Measurements from ENCODE around the gene INSR.

Gene INSR

DNA sequence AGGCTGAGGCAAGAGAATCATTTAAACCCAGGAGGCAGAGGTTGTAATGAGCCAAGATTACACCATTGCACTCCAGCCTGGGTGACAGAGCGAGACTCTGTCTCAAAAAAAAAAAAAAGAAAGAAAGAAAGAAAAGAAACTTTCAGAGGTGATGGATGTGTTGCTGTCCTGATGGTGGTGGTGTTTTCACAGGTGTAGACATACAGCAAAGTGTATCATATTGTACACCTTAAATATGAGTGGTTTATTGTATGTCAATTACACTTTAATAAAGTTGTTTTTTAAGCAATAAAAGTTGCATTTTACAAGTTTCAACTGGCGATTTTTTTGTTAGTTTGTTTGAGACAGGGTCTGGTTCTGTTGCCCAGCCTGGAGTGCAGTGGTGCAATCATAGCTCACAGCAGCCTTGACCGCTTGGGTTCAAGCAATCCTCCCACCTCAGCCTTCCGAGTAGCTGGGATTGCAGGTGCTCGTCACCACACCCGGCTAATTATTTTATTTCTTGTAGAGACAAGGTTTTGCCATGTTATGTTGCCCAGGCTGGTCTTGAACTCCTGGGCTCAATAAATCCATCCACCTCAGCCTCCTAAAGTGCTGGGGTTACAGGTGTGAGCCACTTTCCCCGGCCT is 13.5 kb upstream of the INSR start:
- TF ChIP-seq, protein P1, sequence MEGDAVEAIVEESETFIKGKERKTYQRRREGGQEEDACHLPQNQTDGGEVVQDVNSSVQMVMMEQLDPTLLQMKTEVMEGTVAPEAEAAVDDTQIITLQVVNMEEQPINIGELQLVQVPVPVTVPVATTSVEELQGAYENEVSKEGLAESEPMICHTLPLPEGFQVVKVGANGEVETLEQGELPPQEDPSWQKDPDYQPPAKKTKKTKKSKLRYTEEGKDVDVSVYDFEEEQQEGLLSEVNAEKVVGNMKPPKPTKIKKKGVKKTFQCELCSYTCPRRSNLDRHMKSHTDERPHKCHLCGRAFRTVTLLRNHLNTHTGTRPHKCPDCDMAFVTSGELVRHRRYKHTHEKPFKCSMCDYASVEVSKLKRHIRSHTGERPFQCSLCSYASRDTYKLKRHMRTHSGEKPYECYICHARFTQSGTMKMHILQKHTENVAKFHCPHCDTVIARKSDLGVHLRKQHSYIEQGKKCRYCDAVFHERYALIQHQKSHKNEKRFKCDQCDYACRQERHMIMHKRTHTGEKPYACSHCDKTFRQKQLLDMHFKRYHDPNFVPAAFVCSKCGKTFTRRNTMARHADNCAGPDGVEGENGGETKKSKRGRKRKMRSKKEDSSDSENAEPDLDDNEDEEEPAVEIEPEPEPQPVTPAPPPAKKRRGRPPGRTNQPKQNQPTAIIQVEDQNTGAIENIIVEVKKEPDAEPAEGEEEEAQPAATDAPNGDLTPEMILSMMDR (IDR thresholded peaks at IDR 0.05), result no peak
- no peak overlapping the region for H3K4me3 ChIP-seq (ENCODE audit: low read depth, low read length)
- H3K79me2 ChIP-seq, result no peaks in the 10 kb centered on the region
- no peaks in the 10 kb centered on the region for H3K9me3 ChIP-seq (ENCODE audit: control insufficient read depth, low read length)
- H3K36me3 ChIP-seq (ENCODE audit: control insufficient read depth, insufficient read depth, low read length), result no peaks in the 10 kb centered on the region
- no peak overlapping the region for H2AFZ ChIP-seq
- no peak overlapping the region for H3K4me2 ChIP-seq (ENCODE audit: low read length)
- no peaks in the 10 kb centered on the region for H3K4me1 ChIP-seq
- no peaks in the 10 kb centered on the region for H3K27me3 ChIP-seq (ENCODE audit: control insufficient read depth, insufficient read depth, low read length)
- no peak overlapping the region for H3K9ac ChIP-seq
- no peak overlapping the region for H3K27ac ChIP-seq

DNA sequence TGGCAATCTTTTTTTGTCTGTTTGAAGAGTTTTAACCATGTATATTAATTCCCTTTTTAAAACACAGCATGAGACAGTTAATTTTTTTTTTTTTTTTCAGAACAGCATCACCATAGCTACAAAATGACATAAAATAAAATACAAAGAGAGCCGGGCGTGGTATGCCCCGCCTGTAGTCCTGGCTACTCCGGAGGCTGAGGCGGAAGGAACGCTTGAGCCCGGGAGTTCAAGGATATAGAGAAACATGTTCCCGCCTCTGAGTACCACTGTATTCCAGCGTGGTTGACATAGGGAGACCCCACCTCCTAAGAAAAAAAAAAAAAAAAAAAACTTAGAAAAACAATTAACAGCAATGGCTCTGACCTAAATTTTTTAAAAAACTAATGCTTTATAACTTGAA is 10.0 kb upstream of the INSR start:
- no peaks in the 10 kb centered on the region for H3K79me2 ChIP-seq
- H3K9ac ChIP-seq, result no peak overlapping the region
- no peak overlapping the region for H3K4me2 ChIP-seq (ENCODE audit: low read length)
- no peak overlapping the region for H3K4me3 ChIP-seq (ENCODE audit: low read depth, low read length)
- H3K27ac ChIP-seq, result no peak overlapping the region
- no peaks in the 10 kb centered on the region for H3K4me1 ChIP-seq
- no peaks in the 10 kb centered on the region for H3K36me3 ChIP-seq (ENCODE audit: control insufficient read depth, insufficient read depth, low read length)
- TF ChIP-seq, protein P1 (IDR thresholded peaks at IDR 0.05), result no peak
- no peak overlapping the region for H2AFZ ChIP-seq
- no peaks in the 10 kb centered on the region for H3K27me3 ChIP-seq (ENCODE audit: control insufficient read depth, insufficient read depth, low read length)
- H3K9me3 ChIP-seq (ENCODE audit: control insufficient read depth, low read length), result no peaks in the 10 kb centered on the region

DNA sequence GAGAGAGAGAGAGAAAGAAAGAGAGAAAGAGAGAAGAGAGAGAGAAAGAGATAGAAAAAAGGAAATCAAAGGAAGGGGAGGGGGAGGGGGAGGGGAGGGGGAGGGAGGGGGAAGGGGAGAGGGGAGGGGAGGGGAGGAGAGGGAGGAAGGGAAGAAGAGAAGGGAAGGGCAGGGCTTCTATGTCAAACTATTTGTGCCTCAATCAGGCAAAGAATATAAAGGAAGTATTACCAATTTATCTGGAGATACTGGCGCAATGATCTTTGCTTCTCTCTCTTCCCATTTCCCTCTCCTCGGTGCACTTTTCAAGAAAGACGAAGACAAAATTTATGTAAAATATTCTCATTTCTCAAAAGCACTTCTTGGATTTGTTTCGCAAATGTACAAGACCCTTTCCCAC is 9.3 kb upstream of the INSR start:
- Histone ChIP-seq H3K36me3 (ENCODE audit: control insufficient read depth, insufficient read depth, low read length) (no peaks in the 10 kb centered on the region), H3K9ac (no peak overlapping the region), H3K27ac (no peak overlapping the region), H3K27me3 (ENCODE audit: control insufficient read depth, insufficient read depth, low read length) (no peaks in the 10 kb centered on the region), H2AFZ (no peak overlapping the region), H3K79me2 (no peaks in the 10 kb centered on the region), H3K4me1 (no peaks in the 10 kb centered on the region), H3K9me3 (ENCODE audit: control insufficient read depth, low read length) (no peaks in the 10 kb centered on the region), H3K4me3 (ENCODE audit: low read depth, low read length) (no peak overlapping the region), H3K4me2 (ENCODE audit: low read length) (no peak overlapping the region)
- TF ChIP-seq, protein P1 (IDR thresholded peaks at IDR 0.05), result no peak

DNA sequence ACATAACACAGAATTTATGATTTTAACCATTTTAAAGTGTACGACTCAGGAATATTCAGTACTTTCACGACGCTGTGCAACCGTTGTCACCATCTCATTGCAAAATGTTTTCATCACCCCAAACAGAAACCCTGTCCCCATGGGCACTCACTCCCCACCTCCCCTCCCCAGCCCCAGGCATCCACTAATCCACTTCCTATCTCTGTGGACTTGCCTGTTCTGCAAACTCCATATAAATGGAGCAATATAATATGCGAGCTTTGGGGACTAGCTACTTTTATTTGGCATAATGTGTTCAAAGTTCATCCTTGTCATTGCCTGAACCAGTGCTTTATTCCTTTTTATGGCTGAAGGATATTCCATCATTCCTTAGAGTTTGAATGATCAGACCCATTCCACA is 7.3 kb upstream of the INSR start:
- Histone ChIP-seq H3K9me3 (ENCODE audit: control insufficient read depth, low read length) (no peaks in the 10 kb centered on the region), H3K79me2 (no peaks in the 10 kb centered on the region), H3K27me3 (ENCODE audit: control insufficient read depth, insufficient read depth, low read length) (no peaks in the 10 kb centered on the region), H3K36me3 (ENCODE audit: control insufficient read depth, insufficient read depth, low read length) (no peaks in the 10 kb centered on the region), H2AFZ (no peak overlapping the region), H3K27ac (no peak overlapping the region), H3K4me3 (ENCODE audit: low read depth, low read length) (no peak overlapping the region), H3K9ac (no peak overlapping the region), H3K4me1 (no peaks in the 10 kb centered on the region), H3K4me2 (ENCODE audit: low read length) (no peak overlapping the region)
- TF ChIP-seq, protein P1 (IDR thresholded peaks at IDR 0.05), result no peak

DNA sequence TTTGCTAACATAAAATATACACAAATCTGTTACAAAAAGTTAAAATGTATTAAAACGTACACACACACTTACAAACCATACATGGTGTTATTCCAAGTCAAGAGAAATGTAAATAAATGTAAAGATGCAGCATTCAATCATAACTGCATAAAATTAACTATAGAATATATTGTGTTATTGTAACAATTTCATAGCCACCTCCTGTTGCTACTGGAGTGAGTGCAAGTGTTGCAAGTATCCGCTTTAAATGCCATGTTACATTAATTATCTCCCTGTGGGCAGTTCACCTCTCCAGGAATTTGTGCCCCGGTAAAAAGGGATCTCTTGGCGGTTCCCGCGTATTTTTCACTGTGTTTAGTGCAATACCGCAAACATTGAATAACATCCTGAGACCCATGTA is 3.5 kb upstream of the INSR start:
- Histone ChIP-seq H3K4me3 (ENCODE audit: low read depth, low read length) (no peak overlapping the region), H3K27me3 (ENCODE audit: control insufficient read depth, insufficient read depth, low read length) (no peaks in the 10 kb centered on the region), H3K36me3 (ENCODE audit: control insufficient read depth, insufficient read depth, low read length) (no peaks in the 10 kb centered on the region), H3K79me2 (peaks cover 7% of the 10 kb centered on the region), H3K27ac (no peak overlapping the region), H3K9ac (no peak overlapping the region), H3K4me1 (peaks cover 7% of the 10 kb centered on the region), H3K4me2 (ENCODE audit: low read length) (no peak overlapping the region), H2AFZ (no peak overlapping the region), H3K9me3 (ENCODE audit: control insufficient read depth, low read length) (no peaks in the 10 kb centered on the region)
- TF ChIP-seq, protein P1 (IDR thresholded peaks at IDR 0.05), result no peak

Measured in parathyroid adenoma (tissue), 2 donors.